ENCODE results near the gene IQCH. TPM values are rescaled to one million over a fixed set of nuclear protein-coding genes. Genes with fewer than 3 reads are reported as not detected.
A peak's percentile ranks its signal among the peaks of the same experiment; 100 is the strongest.

The IQCH gene
- polyA plus RNA-seq (2012; ENCODE audit: insufficient read length, low read depth) = 1.3 TPM

DNA sequence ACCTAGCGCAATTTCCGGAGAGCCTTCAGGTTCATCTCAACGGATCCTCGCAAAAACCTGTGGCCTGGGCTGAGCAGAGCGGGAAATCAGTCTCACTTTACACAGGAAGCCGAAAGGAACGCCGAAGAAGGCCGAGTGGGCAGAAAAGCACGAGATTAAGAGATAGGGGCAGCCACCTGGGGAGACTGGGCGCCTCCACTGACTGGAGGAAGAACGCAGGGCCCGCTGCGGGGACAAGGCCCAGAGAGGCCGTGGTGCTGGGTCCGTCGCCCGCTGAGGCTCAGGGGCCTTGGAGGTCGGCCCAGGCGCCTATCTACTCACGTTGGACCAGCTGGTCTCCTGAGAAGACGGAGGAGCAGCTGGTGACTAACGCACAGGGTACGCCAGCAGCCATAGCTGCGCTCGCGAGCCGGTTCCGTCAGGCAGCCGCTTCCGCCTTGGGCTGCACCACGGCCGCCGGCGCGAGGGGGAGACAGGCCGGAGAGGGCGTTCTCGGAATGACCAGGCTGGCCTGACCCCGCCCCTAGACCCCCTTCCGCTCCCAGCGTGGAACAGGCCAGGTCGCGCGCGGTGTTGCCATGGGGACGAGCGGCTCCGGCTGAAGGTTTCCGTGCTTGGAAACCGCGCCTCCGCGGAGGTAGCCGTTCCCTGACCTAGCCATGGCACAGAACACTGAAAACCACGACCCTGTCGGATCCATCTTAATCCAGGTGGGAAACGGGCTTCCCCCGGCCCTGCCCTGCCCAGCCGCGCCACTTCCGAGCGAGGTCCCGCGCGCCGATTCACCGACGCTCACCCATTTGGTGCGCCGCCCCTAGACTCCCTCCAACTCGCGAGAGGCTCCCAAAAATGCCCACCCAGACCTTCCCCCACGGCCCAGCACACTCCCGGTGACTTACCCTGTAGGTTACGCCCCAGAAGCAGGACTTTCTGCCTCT lies at the start of gene IQCH, which contains the start of gene AAGAB:
IQCH (plus strand) TSS at position 549 of the 938 bp plus-strand sequence; CDS start at position 660, 111 bp downstream.
AAGAB (minus strand) TSS at position 424 of the 938 bp plus-strand sequence; CDS start at position 394, 30 bp downstream.
- peak; percentile 99 for TF ChIP-seq SIN3A (IDR thresholded peaks at IDR 0.05; ENCODE audit: borderline replicate concordance, insufficient read depth, low read length)
- 0 out of 4 replicates have a peak, but pooled peaks of 1 of the 2 experiments have one; percentile 5 for TF ChIP-seq REST (IDR thresholded peaks at IDR 0.05; ENCODE audit: insufficient read depth in 1 of 2, low read depth in 2 of 2, low read length in 2 of 2)
- TF ChIP-seq POLR2AphosphoS5 (IDR thresholded peaks at IDR 0.05; ENCODE audit: low read depth, low read length) = peak; percentile 79
- peak; percentile 96 for TF ChIP-seq TAF1 (IDR thresholded peaks at IDR 0.05; ENCODE audit: borderline replicate concordance, insufficient read depth, low read length)
- peak; percentile 82 for TF ChIP-seq FOXP2 (optimal IDR thresholded peaks at IDR 0.05; ENCODE audit: borderline replicate concordance, extremely low read depth, extremely low read length, insufficient read depth)

DNA sequence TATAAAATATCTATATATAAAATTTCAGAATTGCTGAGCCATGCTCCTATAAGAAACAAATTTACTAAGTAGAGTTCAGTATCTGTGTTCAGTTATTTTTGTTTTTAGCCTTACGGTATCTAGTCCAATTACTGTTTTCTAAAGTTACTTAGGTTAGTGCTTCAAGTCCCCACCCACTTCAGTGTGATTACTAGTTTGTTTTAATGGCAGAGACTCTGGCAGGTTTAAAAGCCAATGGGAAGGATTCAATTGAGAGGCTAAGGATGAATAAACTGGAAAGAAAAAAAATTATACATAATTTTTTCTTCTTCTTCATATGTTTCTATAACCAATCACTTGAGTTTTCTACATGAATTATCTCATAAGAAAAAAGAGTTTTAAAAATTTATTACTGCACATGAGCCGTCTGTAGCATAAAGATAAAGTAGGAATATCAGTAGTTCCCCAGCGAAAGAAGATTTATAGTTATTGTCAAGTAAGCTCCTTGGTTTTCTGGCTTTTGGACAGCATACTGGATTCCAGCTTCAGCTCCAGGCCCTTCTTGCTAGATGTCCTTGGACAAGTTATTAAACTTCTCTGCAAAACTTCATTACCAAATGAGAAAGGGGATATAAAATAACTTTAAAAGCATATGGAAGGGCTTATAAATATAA lies 46.9 kb upstream of the IQCH start:
- TF ChIP-seq FOXP2 (optimal IDR thresholded peaks at IDR 0.05; ENCODE audit: borderline replicate concordance, extremely low read depth, extremely low read length, insufficient read depth) (no peak), SIN3A (IDR thresholded peaks at IDR 0.05; ENCODE audit: borderline replicate concordance, insufficient read depth, low read length) (no peak), POLR2AphosphoS5 (IDR thresholded peaks at IDR 0.05; ENCODE audit: low read depth, low read length) (no peak), TAF1 (IDR thresholded peaks at IDR 0.05; ENCODE audit: borderline replicate concordance, insufficient read depth, low read length) (no peak), REST (IDR thresholded peaks at IDR 0.05; ENCODE audit: insufficient read depth in 1 of 2, low read depth in 2 of 2, low read length in 2 of 2) (no peak)

GRCh38 chr15:67208396-67208795 lies 46.2 kb upstream of the IQCH start:
- no peak for TF ChIP-seq FOXP2 (optimal IDR thresholded peaks at IDR 0.05; ENCODE audit: borderline replicate concordance, extremely low read depth, extremely low read length, insufficient read depth)
- TF ChIP-seq REST (IDR thresholded peaks at IDR 0.05; ENCODE audit: insufficient read depth in 1 of 2, low read depth in 2 of 2, low read length in 2 of 2) = no peak
- TF ChIP-seq POLR2AphosphoS5 (IDR thresholded peaks at IDR 0.05; ENCODE audit: low read depth, low read length) = no peak
- TF ChIP-seq SIN3A (IDR thresholded peaks at IDR 0.05; ENCODE audit: borderline replicate concordance, insufficient read depth, low read length) = no peak
- TF ChIP-seq TAF1 (IDR thresholded peaks at IDR 0.05; ENCODE audit: borderline replicate concordance, insufficient read depth, low read length) = no peak

DNA sequence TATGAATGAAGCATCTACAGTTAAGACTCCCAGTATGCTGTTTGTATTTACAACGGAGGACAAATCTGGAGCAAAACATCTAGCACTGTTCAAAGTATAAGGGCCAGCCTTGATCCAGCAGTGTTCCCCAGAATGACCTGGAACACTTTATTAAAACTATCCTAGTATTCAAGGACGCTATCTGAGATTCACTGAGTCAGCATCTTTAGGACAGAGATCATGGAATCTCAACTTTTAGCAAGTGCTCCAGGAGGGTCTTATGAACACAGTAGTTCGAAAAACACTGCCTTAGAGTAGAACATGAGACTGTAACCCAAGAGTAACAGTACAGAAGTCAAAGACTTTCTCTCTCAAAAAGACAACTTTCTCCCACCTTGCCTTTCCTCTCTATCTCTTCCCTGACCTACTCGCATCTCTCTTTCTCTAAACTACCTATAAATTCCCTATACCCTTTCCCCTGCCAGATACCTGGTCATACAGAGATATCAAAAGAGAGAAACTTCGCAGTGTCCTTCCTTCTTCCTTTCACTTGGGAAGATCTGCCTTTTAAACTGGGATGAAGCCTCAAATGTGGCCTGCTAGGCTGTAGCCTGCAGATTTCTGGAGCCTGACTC lies 43.9 kb upstream of the IQCH start:
- no peak for TF ChIP-seq SIN3A (IDR thresholded peaks at IDR 0.05; ENCODE audit: borderline replicate concordance, insufficient read depth, low read length)
- no peak for TF ChIP-seq FOXP2 (optimal IDR thresholded peaks at IDR 0.05; ENCODE audit: borderline replicate concordance, extremely low read depth, extremely low read length, insufficient read depth)
- no peak for TF ChIP-seq TAF1 (IDR thresholded peaks at IDR 0.05; ENCODE audit: borderline replicate concordance, insufficient read depth, low read length)

Measured in PFSK-1 (cell line).